Ovary (tissue), 3 donors: ENCODE results near the gene ENGASE.

Experiments used
- CTCF ChIP-seq, 3 donors: fragments of 450-650 bp in 2 of 3; fragments of 200-600 bp in 1 of 3; IDR thresholded peaks; one replicate each; pipeline versions ENCODE4 v1.5.1 to v1.8.0; 2016 to 2022; ENCODE audit warnings: antibody characterized with exemption in 3 of 3, mild to moderate bottlenecking in 1 of 3
- EP300 ChIP-seq: sonication (generic); formaldehyde crosslinking; IDR thresholded peaks from one replicate; pipeline ENCODE4 v1.6.1; 2017; ENCODE audit warnings: antibody characterized with exemption
- POLR2A ChIP-seq: fragments of 450-650 bp; IDR thresholded peaks from one replicate; pipeline ENCODE4 v1.6.1; 2017; ENCODE audit warnings: antibody characterized with exemption, mild to moderate bottlenecking, moderate library complexity
- donor health status: DM: no; HTN: no; CAD: no.

- no peak for TF ChIP-seq CTCF (IDR thresholded peaks at IDR 0.05)
- TF ChIP-seq EP300: no peak
- TF ChIP-seq POLR2A: no peak
Measured at GRCh38 chr17:79125503-79125902, 50.9 kb downstream of the ENGASE start.
